Muscle layer of colon (tissue), 2 donors: Measurements from ENCODE around the gene FOXL2.

ENCODE experiments used
- H3K27ac ChIP-seq: one replicate; pipeline ENCODE4 v1.7.0; 2013; ENCODE audit warnings: low read depth, mild to moderate bottlenecking, low read length, moderate library complexity
- H3K27me3 ChIP-seq, 2 donors: one replicate each; pipeline ENCODE4 v1.7.0; 2013; ENCODE audit warnings: low read length in 2 of 2, mild to moderate bottlenecking in 2 of 2; ENCODE audit not compliant: insufficient read depth in 2 of 2, control insufficient read depth in 1 of 2
- H3K36me3 ChIP-seq: one replicate; pipeline ENCODE4 v1.7.0; 2013; ENCODE audit warnings: mild to moderate bottlenecking, low read length; ENCODE audit not compliant: insufficient read depth
- H3K4me1 ChIP-seq: one replicate; pipeline ENCODE4 v1.7.0; 2013; ENCODE audit warnings: mild to moderate bottlenecking, low read length; ENCODE audit not compliant: insufficient read depth
- H3K4me3 ChIP-seq, 2 donors: one replicate each; pipeline ENCODE4 v1.7.0; 2013; ENCODE audit warnings: low read length in 2 of 2, low read depth in 1 of 2, mild to moderate bottlenecking in 1 of 2, moderate library complexity in 1 of 2
- H3K9ac ChIP-seq: one replicate; pipeline ENCODE4 v1.7.0; 2013; ENCODE audit warnings: low read length
- H3K9me3 ChIP-seq: one replicate; pipeline ENCODE4 v1.7.0; 2013; ENCODE audit warnings: mild to moderate bottlenecking, low read length
- donor health status: abdominal sarcoma.
- donor health status: Adenocarcinoma of cecum.

The FOXL2 gene

GRCh38 chr3:138899351-138899991, 47.5 kb downstream of the FOXL2 start:
- Histone ChIP-seq H3K9ac (no peak overlapping the region), H3K4me3 (no peak overlapping the region), H3K27ac (no peak overlapping the region), H3K36me3 (no peaks in the 10 kb centered on the region), H3K27me3 (no peaks in the 10 kb centered on the region), H3K9me3 (no peaks in the 10 kb centered on the region), H3K4me1 (no peaks in the 10 kb centered on the region)

GRCh38 chr3:138898708-138899107, 48.2 kb downstream of the FOXL2 start:
- Histone ChIP-seq H3K27ac (no peak overlapping the region), H3K9ac (no peak overlapping the region), H3K4me3 (no peak overlapping the region), H3K36me3 (no peaks in the 10 kb centered on the region), H3K27me3 (no peaks in the 10 kb centered on the region), H3K9me3 (no peaks in the 10 kb centered on the region), H3K4me1 (no peaks in the 10 kb centered on the region)

GRCh38 chr3:138898301-138898700, 48.6 kb downstream of the FOXL2 start:
- Histone ChIP-seq H3K36me3 (no peaks in the 10 kb centered on the region), H3K4me1 (no peaks in the 10 kb centered on the region), H3K4me3 (no peak overlapping the region), H3K27me3 (no peaks in the 10 kb centered on the region), H3K9me3 (no peaks in the 10 kb centered on the region), H3K9ac (no peak overlapping the region), H3K27ac (no peak overlapping the region)
